GM20431 (cell line): Measurements from ENCODE around the gene EIF5B.

Experiments
- in situ Hi-C: fragments of 300-500 bp; cut with MseI, MboI; formaldehyde crosslinking; loops from one replicate; pipeline ENCODE4 v1.15.0; 2020; ENCODE audit warnings: low sequenced_read_pairs; ENCODE audit not compliant: unreplicated experiment

EIF5B gene

DNA sequence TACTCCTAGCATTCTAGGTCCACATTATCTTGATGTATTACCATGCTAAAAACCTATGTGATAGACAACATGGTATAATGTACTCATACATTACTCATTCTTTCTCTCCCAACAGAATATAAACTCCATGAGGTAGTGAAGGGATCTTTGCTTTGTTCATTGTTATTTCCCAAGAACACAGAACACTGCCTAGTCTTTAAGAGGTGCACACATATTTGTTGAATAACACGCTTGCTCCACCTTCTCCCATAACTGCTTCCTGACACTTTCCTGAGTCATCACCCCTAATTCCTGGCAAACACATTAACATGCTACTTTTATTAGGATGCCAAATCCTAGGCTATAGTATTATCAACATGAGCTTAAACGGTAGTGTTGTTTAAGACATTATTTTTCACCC is 111.4 kb downstream of the EIF5B start:
- in situ Hi-C loops: no loop called here

DNA sequence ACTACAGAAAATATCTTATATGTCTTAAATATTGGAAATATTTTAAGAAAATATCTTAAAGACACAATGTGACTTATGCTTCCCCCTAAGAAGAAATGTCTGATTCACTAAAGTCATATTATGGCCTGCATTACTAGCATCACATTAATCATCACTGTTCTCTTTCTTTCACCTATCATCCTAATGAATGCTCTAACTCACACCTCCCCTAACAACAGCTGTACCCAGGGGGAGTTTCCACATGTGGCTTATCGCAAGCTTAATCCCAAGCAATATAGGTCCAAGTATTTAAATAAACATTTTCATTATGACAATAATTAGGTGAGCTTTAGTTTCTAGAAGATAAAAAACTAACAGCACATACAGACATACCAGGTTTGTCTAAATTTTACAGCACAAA is 113.0 kb downstream of the EIF5B start:
- in situ Hi-C loops: no loop called here
